ENCODE data around the gene BHLHE40.

The BHLHE40 gene

DNA sequence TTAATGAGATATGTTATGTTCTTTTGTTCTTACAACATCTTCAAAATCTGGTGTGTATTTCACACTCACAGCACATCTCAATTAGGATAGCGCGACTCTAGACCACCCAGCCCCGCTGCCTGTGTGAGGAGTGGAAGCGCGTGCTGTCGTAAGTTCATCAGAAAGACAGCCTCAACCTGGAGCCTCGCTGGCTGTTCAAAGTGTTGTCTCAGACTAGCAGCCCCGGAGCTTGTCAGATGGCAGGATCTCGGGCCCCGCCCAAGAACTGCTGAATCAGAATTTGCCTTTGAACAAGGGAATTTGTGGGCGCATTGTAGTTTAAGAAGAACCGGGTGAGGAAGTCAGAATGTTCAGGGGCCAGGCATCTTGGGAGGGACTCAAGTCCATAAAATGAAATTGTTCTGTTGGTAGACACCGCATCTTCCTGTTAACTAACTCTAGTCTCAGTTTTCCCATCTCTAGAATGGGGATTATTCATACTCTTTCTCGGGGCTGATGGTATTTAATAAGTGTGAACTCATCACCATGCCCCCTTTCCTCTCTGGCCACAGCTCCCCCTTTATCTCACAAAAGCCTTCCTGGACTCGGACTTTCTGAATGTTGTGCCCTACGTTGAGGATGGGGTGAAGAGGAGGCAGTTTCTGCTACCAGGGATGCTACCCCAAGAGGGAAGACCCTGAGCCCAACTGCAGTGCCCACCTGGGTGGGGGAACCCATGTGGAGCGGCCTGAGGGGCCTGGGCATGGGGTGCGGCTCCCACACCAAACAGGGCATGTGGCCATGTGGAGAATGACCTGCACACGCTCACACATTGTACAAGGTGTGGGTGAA is 40.4 kb downstream of the BHLHE40 start:
- no peak overlapping the region for H3K4me3 ChIP-seq (replicated peaks in 1 of 2; ENCODE audit: low read depth in 2 of 2, low read length in 2 of 2)
- TF ChIP-seq, protein P1, sequence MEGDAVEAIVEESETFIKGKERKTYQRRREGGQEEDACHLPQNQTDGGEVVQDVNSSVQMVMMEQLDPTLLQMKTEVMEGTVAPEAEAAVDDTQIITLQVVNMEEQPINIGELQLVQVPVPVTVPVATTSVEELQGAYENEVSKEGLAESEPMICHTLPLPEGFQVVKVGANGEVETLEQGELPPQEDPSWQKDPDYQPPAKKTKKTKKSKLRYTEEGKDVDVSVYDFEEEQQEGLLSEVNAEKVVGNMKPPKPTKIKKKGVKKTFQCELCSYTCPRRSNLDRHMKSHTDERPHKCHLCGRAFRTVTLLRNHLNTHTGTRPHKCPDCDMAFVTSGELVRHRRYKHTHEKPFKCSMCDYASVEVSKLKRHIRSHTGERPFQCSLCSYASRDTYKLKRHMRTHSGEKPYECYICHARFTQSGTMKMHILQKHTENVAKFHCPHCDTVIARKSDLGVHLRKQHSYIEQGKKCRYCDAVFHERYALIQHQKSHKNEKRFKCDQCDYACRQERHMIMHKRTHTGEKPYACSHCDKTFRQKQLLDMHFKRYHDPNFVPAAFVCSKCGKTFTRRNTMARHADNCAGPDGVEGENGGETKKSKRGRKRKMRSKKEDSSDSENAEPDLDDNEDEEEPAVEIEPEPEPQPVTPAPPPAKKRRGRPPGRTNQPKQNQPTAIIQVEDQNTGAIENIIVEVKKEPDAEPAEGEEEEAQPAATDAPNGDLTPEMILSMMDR (IDR thresholded peaks at IDR 0.05; ENCODE audit: low read depth, low read length) = no peak
- no peak for DNase-seq (ENCODE audit: low read depth in 2 of 2)

DNA sequence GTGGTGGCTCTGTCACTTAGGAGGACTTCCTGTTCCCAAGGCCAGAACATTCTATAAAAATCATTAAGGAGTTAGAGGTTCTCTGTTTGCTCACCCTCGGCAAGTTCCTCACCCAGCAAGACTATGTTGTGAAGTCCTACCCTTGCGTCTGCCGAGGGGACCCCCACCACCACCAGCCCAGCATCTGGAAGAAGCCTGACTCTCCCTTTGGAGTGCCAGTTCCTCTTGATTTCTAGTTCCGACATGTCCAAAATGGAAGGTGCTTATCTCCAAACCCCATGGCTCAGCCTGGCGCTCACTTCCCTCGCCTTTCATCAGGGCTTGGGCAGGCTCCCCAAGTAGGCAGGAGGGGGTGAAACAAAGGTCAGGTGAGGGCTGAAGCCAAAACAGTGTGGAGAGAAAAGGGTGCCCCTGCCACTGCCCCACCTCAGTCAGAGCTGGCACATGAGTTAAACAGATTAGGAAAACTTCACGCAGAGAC is 41.0 kb downstream of the BHLHE40 start:
- no peak overlapping the region for H3K4me3 ChIP-seq (replicated peaks in 1 of 2; ENCODE audit: low read depth in 2 of 2, low read length in 2 of 2)
- no peak for DNase-seq (ENCODE audit: low read depth in 2 of 2)
- TF ChIP-seq, protein P1 (IDR thresholded peaks at IDR 0.05; ENCODE audit: low read depth, low read length) = no peak

DNA sequence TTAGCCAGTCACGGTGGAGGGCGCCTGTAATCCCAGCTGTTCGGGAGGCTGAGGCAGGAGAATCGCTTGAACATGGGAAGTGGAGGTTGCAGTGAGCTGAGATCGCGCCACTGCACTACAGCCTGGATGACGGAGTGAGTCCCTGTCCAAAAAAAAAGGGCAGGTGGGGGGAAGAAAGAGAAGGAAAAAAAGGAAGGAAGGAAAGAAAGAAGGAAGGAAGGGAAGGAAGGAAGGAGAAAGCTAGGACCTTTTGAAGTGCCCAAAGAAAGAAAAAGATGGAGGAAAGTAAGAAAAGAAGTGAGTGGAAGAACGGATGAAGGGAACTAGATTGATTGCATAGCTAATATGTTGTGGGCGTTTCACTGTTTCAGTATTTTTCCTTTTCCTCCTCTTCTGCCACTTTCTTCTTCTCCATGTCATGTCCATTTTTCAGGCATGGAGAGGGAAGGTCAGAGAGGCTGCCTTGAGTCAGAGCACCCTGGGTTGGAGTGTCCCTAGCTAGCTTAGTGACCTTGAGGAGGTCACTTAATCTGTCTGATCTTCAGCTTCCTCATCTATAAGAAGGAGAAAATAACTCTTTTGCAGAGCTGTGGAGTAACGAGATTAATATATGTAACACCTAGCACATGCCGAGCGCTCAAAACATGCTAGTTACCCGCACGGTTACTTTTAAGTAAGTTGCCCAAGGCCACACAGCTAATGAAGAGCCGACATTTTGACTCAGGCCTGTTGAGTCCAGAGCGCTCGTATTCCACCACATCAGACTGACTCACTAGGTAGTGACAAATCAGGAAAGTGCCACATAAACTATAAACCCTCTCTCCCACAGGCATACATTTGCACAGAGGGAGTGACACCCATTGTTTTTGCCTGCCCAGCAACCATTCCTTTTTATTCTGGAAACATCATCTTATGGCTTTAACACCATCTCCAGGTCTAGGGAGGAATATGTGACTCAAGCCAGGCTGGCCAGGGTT is 42.2 kb downstream of the BHLHE40 start:
- DNase-seq (ENCODE audit: low read depth in 2 of 2) = peak in 1 of 2 donors; percentile 85
- TF ChIP-seq, protein P1 (IDR thresholded peaks at IDR 0.05; ENCODE audit: low read depth, low read length) = no peak
- H3K4me3 ChIP-seq (replicated peaks in 1 of 2; ENCODE audit: low read depth in 2 of 2, low read length in 2 of 2) = no peak overlapping the region

DNA sequence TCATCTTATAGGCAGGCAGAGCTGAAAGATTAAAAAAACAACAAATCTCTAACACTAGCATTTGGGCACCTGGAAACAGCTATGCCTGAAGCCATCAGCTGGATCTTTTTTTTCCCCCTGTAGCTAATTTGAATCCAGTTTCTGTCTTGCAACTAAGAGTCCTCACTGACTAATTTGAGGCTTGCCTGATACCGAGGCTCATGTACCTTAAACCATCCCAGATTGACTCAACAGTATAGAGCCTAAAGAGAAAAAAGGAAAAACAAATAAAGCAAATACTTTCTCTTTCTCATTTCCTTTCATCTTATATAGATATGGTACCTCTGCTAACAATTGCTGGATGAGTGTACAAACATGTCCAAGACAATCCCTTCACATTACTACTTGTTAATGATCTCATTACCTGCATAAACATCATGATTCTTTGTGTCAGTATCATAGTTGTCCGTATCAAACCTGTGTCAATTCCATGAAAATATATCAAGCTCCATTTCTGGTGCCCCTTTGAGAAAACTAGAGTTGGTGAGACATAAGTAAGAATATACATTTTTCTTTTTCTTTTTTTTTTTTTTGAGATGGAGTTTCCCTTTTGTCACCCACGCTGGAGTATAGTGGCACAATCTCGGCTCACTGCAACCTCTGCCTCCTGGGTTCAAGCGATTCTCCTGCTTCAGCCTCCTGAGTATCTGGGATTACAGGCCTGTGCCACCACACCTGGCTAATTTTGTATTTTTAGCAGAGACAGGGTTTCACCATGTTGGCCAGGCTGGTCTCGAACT is 43.1 kb downstream of the BHLHE40 start:
- no peak overlapping the region for H3K4me3 ChIP-seq (replicated peaks in 1 of 2; ENCODE audit: low read depth in 2 of 2, low read length in 2 of 2)
- TF ChIP-seq, protein P1 (IDR thresholded peaks at IDR 0.05; ENCODE audit: low read depth, low read length) = no peak
- DNase-seq (ENCODE audit: low read depth in 2 of 2) = peak in 1 of 2 donors; percentile 63

DNA sequence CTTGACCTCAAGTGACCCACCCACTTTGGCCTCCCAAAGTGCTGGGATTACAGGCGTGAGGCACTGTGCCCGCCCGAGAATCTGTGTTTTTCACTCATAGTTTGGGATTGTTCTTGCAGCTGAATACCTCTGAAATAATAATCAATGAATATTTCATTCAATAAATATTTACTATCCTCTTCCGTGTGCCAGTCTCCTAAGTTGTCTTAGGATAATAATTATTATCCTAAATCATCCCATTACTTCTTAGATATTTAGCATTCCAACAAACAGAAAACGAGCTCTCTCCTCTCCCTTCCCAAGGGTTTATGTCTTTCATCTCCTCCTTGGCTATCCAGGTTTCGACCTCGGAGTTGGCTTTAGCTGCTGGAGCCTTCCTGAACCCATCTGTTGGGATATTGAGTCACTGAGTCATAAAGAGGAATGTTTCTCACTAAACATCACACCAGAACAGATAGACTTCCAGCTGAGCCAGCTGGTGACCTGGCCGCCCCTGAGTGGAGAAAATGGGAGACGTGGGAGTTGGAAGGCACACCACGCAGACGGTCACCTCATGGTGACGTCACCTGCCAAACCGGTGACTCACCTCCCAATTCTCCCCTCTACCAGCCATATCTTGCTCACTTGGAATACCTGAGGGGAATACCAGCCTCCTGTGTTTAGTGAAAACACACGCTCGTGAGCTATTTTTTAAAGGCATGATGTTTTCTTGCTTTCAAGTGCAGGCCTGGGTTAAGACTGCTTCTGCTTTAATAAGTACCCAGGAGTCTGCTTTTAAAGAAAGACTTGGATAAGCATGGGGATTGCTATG is 43.9 kb downstream of the BHLHE40 start:
- TF ChIP-seq, protein P1 (IDR thresholded peaks at IDR 0.05; ENCODE audit: low read depth, low read length) = no peak
- H3K4me3 ChIP-seq (replicated peaks in 1 of 2; ENCODE audit: low read depth in 2 of 2, low read length in 2 of 2) = no peak overlapping the region
- peak; percentile 93 to 99 for DNase-seq (ENCODE audit: low read depth in 2 of 2)

All from cardiac fibroblast (primary cell).